Left kidney (tissue), 2 donors: ENCODE measurements around the gene SPTBN5. TPM values are rescaled to one million over a fixed set of nuclear protein-coding genes. Genes with fewer than 3 reads are reported as not detected.
A peak's percentile ranks its signal among the peaks of the same experiment; 100 is the strongest.

Experiments
- DNase-seq: peaks from one replicate; pipeline ENCODE4 v3.0.0-alpha.2; 2013
- polyA plus RNA-seq: library from polyadenylated mRNA; unstranded; fragments of 120-200 nt; gene quantifications from one replicate; pipeline ENCODE4 v1.2.1, GENCODE V29; 2013; ENCODE audit not compliant: insufficient read length

The SPTBN5 gene
- polyA plus RNA-seq, 1 donor = 2.8 TPM

- DNase-seq = no peak
Measured at GRCh38 chr15:41824062-41824745, 69.6 kb downstream of the SPTBN5 start.

GRCh38 chr15:41823502-41823901, 70.4 kb downstream of the SPTBN5 start:
- DNase-seq = no peak

- DNase-seq = no peak
Measured at GRCh38 chr15:41822957-41823356, 70.9 kb downstream of the SPTBN5 start.

DNA sequence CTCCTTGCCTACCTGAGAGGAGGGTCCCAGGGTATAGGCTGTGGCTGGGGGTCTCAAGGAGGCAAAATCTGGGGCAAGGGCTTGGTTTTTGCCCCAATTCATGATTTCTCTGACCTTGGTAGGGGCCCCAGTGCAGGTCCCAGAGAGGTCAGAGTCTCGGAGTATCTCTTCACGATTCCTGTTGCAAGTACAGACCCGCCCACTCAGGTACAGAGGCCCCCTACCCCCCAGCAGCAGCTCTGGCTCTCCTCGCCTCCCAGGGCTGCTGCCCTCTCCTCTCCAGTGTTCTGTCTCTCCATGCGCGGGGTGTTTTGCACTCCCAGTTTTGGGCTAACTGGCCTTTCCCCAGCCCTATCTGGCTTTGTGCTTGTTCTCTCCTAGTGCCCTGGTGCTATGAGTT, 71.4 kb downstream of the SPTBN5 start:
- DNase-seq = no peak

- no peak for DNase-seq
Measured at GRCh38 chr15:41821831-41822230, 72.0 kb downstream of the SPTBN5 start.

DNA sequence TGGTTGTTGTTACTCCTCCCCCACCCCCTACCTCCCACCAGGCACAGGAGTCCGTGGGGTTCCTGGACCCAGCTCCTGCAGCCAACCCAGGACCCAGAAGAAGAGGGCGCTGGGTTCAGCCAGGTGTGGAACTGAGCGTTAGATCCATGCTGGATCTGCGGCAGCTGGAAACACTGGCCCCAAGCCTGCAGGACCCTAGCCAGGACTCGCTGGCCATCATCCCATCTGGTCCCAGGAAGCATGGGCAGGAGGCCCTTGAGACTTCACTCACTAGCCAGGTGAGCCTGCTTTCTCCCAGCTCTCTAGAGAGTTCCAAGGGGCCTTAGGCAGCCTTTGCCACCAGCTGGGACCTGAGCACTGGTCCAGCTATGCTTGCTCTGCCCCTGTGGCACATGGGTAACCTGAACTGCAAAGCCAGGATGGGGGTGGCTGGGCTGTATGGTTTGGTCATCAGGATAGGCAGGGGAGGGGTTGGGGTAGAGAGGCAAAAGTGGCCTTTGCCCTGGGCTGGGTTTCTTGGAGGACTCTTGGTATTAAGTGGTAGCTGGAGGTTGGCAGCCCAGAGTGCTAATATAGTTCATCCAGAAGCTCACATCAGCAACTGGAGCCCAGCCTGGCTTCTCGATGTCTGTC, 72.9 kb downstream of the SPTBN5 start:
- DNase-seq = no peak

DNA sequence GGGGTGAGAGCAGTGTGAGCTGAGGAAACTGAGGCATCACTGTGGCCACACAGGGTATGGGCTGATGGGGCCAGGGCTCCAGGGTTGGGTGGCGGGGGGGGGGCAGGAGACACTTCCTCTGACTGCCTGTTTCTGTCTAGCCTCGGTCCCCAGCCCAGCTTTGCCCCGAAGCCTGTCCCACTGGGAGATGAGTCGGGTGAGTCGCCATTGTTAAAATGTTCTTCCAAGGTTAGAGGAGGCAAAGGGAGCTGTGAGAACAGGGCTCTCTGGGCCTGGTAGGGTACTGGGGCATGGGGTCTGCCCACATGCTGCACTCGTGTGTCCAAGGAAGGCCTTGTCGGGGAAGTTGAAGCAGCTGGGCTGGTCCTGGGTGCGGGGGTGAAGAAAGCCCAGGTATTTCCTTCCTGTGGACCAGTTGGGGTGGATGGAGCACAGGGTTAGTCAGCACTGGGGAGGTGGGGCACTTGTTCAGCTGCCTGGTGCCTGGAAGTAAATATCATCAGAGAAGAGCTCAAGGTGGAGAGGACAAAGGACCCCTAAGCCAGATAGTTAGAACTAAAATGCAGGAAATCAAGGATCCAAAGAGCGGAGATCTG, 74.3 kb downstream of the SPTBN5 start:
- DNase-seq = no peak

GRCh38 chr15:41817781-41818180, 76.1 kb downstream of the SPTBN5 start:
- DNase-seq = no peak

DNA sequence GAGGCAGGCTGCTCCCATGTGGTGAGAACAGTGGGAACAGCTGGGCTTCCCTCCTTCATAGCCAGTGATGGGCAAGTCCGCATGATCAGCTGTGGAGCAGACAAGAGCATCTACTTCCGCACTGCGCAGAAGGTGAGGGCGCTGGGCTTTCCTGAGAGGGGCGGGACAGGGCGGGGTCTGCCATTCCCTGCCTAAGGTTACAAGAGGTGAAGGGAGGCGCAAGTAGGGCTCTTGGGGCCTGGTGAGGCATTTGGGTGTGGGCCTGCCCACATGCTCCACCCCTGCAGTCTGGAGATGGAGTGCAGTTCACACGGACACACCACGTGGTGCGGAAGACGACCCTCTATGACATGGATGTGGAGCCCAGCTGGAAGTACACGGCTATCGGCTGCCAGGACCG, 76.5 kb downstream of the SPTBN5 start:
- no peak for DNase-seq

- no peak for DNase-seq
Measured at GRCh38 chr15:41816788-41817187, 77.1 kb downstream of the SPTBN5 start.

- no peak for DNase-seq
Measured at GRCh38 chr15:41814534-41814933, 79.3 kb downstream of the SPTBN5 start.

DNA sequence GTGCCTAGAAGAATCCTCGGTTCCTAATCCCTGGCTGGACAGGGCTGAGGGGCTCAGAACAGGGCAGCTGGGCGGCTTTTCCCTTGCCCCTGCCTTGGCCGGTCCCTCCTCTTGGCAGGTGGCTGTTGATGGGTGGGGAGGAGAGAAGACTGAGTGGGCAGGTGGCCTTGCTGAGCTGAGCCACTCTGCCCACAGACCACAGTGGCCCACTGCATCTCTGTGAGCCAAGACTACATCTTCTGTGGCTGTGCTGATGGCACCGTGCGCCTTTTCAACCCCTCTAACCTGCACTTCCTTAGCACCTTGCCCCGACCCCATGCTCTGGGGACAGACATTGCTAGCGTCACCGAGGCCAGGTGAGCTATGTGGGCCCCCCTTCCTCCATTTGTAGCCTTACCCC, 80.4 kb downstream of the SPTBN5 start:
- DNase-seq = no peak

- DNase-seq = no peak
Measured at GRCh38 chr15:41812820-41813375, 81.0 kb downstream of the SPTBN5 start.

DNA sequence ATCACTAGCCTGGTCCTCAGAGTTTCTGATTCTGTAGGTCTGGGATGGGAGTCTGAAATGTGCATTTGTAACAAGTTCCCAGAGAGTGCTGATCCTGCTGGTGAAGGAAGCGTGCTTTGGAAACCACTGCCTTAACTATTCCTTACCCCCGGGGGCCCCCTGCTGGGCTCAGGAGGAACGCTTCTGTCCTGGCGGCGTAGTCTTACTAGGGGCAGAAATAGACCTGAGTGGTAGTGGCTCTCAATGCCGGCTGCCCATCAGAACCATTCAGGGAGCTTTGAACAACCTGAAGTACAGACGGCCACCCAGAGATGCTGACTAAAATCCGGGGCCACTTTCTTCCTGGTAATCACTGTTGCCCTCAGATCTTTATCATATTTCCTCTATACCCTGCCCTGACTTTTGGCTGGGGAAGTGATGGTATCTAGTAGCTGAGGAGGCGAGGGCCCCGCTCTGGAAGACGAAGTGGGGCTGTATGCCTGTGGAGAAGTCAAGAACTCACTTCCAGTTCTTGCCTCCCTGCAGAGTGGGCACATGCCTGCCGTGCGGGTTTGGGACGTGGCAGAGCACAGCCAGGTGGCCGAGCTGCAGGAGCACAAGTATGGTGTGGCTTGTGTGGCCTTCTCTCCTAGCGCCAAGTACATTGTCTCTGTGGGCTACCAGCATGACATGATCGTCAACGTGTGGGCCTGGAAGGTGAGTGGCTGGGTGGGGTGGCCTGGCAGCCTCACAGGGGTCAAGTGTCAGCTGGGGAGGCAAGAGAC, 82.2 kb downstream of the SPTBN5 start:
- DNase-seq = peak; percentile 77

DNA sequence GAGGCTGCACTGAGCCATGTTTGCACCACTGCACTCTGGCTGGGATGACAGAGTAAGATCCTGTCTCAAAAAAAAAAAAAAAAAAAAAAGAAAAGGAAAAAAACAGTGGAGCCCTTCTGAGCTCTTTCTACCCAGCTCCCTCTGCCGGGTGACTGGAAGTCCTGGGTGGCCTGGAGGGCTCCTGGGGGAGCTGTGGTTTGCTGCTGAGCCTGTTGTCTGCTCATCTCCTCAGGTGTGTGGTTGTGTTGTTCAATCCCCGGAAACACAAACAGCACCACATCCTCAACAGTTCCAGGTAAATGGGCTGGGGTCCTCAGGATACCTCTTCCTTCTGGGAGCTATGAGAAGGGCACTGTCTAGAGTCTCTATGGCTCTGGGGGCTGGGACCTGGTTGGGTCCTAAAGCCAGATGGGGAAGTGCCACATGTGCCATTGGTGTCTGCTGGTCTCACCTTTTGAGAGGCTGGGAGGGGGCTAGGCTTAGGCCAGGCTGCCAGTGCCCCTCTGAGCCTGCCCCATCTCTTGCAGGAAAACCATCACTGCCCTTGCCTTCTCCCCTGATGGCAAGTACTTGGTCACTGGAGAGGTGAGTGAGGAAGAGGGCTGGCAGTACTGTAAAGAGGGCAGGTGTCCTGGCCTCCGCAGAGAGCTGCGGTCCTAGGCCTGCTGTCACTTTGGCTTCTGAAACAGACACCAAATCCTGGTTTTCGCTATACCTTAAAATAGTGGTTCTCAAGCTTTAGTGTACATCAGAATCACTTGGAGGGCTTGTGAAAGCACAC, 83.0 kb downstream of the SPTBN5 start:
- DNase-seq = no peak

DNA sequence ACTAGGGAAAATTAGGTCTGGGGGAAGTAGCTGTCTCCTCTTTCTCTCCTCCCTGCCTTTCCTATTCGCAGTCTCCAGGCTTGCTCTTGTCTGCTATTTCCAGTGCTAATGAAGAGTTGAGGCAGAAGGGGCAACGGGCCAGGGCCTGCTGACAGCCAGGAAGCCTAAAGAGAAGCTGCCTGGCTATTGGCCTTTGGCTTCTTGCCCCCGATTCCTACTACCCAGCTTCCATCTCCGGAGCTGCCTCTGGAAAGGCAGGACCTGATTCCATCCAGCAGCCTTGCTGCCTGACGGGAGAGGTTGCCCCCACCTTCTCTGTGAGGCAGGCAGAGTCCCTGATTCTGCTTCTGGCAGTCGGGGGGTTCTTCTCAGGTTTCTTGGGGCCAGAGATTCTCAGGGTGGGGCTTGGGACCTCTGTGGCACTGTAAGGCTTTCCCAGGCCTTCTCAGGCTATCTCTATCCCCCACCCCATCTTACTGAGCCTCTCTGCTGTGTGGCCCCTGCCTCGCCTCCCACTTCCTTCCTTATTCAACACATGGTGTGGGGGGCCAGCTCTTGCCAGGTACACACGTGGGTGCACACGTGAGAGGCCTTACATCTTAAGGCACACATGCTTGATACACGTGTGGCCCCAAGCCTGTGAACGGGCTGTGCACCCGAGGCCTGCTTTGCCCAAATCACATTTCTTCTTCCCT, 84.2 kb downstream of the SPTBN5 start:
- no peak for DNase-seq

DNA sequence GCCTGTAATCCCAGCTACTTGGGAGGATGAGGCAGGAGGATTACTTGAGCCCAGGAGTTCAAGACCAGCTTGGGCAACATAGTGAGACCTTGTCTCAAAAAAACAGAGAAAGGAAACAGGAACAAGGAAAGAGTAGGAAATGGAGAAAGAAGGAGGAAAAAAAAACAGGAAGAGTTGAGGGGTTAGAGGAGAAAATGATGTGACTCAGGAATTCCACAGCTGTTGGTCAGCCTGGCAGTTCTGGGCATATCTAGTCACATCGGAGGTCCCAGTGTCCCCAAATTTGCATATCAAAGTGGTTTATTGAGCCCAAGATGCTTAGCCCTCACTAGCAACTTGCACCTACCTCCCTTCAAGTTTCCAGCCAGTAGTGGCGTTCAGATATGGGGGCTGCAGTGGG, 84.7 kb downstream of the SPTBN5 start:
- DNase-seq = no peak

- no peak for DNase-seq
Measured at GRCh38 chr15:41806291-41807181, 87.3 kb downstream of the SPTBN5 start.

DNA sequence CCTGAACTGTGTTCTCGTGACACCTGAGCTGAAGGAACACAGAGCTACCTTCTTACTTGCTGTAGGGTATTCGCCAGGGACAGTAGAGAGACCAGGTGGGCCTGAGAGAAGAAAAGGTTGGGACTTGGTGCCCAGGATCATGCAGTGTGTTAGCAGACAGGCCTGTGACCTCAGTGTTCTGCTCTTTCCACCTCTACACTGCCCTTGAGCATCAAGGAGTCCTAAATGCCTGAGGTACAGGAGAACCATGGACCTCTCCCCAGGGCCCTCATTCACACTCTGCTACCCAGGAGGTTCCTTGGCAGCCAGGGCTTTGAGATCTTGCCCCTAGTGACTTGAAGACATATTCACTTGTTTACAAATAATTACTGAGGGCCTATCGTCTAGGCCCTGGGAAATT, 88.1 kb downstream of the SPTBN5 start:
- DNase-seq = no peak
